GM04504 (cell line): ENCODE results near the gene NEDD9.
A peak's percentile ranks its signal among the peaks of the same experiment; 100 is the strongest.

Experiments used
- DNase-seq: peaks from one replicate; pipeline ENCODE4 v3.0.0-alpha.2; 2012; ENCODE audit warnings: low read depth

Gene NEDD9

GRCh38 chr6:11217360-11218101 lies 14.9 kb downstream of the NEDD9 start:
- no peak for DNase-seq

DNA sequence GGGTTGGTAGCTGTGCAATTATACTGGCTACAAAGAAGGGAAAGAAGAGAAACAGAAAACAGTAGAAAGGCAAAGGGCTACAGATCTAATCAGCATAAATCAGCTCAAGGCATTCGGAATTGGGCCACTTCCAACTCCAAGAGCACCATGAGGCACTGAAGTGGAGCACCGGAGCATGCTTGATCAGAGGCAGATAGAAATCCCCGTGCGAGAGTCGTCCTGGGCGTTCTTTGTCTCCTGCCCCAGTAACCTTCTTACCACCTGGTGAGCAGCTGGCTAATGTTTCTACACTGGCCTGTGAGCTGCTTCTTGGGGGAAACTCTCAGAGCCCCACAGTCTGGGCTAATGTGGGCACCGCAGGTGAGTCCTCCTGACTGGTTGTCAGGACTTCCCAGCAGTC lies 16.7 kb downstream of the NEDD9 start:
- DNase-seq, result no peak

DNA sequence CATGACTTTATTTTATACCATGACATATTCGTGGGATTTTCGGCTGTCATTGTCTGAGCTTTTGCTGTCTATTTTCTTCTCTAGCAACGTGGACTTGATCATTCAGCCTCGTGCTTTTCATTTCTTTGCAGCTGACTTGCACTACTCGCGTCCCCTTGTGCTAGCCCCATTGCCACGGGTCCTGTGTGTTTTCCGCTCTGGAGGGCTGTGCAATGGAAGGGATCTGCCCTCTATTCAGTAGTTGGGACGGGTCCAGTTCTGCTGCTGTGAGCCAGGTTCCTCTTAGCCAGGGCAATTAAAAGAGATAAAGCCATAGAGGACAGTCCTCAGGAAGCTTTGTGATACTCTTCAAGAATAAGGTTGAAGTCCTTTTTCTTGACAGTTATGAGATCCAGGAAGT lies 17.6 kb downstream of the NEDD9 start:
- no peak for DNase-seq

DNA sequence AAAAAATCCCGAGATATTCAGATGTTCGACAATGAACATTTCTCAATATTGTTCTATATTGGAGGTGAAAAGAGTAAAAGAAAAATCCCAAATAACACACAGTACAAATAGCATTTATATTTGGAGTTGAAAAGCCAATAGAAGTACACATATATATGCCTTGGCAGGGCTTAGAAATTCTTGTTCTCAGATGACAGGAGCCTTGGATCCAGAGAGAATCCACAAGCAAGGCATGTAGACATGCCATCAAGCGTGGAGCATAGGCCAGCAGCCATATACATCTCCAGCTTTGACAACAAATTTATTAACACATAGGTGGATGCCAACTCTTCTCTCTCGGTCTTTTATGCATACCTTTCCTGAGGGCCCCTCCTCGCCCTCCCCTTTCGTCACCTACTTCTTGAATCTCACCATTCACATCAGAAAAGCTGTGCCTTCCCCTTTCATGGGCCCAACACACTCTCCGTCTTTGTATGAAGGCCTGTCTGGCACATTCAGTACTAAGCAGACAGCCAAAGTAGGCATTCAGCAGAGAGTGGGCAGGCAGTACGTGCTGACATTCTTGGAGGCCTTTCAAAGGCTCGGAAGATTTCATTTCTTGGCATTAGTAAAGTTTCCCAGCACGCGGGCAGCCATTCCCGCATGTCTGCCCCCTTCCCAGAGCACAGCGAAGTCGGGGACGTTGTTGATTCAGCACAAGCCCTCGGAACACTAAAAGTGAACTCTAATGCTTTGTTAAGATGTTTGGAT lies 18.2 kb downstream of the NEDD9 start:
- no peak for DNase-seq

DNA sequence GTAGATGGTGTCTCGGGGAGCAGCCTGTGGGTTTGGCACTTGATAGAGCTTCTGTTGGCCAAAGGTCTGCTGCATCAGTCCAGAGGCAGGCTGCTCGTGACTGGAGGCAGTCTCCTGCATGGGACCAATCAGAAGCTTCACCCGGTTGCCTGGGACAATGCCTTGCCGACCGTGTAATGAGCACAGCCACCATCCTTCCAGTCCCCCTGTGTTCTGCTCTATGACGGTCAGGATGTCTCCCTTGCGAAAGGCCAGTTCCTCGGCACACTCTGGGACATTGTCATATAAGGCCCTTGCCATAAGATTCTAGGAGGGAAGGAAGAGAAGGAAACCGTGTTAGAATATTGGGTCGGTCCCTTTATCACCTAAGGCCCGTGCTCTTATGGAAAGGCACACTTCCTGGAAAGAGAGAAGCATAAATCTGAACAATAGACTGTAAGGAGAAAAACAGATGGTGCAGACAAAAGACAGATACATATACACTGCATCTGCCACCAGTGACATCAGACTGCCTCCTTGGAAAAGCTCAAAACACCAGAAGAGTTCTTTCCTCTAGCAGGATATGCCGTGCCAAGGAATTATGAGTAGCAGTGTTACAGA lies 18.9 kb downstream of the NEDD9 start:
- no peak for DNase-seq

GRCh38 chr6:11212664-11213063 lies 19.8 kb downstream of the NEDD9 start:
- peak; percentile 59 for DNase-seq

GRCh38 chr6:11211254-11211653 lies 21.2 kb downstream of the NEDD9 start:
- no peak for DNase-seq

DNA sequence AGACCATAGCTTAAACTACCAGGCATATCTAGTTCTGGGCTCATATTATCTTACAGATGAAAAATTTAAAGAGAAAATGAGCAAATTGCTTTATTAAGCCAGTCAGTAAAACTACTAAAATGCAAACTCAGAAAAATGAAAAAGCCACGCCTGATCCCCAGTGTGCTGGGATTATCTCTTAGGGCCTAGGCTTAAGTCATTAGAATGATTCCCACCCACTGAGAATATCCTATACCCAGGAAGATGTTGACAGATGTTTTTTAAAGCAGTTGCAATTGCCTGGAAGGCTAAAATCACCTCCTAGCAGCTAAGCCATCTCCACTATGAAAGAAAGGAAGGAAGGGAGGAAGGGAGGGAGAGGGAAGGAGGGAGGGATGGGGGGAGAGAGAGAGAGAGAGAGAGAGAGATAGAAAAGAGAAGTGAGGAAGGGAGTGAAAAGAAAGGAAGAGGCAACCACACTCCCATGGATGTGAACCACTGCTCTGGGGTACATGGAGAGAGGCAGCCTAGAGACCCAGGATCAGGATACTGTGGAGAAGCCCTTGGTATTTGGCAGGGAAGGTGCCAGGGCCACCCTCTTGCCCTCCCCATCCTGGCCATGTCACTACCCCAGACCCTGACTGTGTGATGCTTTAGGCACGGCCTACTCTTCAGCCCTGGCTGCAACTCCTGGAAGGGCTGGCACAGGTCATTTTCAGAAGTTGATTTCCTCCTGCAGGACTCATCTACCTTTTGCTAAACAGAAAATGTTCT lies 21.9 kb downstream of the NEDD9 start:
- no peak for DNase-seq

DNA sequence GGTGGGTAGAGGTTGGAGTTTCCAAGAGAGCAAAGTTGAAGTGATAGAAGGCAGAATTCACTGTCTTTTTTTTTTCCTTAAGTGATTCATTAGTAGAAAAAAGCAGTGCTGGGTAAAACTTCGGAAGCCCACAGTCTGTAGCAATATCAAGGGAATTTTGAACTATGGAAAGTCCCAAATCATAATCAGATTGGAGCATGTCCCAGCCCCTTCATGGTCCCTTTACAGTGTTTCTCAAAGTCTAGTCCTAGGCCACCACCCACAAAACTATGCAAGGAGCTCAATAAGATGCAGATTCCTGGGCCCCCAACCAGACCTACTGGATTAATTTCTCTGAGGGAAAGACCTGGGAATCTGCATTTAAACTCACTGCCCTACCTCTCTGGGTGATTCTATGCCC lies 22.6 kb downstream of the NEDD9 start:
- no peak for DNase-seq

- no peak for DNase-seq
Observed at GRCh38 chr6:11209369-11209768, 23.1 kb downstream of the NEDD9 start.

DNA sequence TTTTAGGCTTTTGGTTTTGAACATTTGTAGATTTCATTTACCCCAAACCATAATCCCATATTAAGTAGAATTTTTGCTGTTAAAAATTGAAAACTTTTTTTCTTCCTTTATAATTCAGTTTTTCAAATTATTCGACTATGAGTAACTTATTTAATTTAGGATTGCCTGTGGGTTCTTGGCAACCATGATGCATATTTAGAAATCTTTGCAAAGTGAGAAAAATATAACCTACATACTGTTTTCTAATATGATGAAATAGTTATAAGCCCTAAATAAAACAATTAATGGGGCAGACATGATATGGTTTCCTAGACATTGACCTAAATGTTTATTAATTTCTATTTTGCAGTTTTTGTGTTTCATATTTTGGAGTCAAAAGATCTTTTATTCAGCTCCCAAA lies 23.6 kb downstream of the NEDD9 start:
- DNase-seq, result no peak

- DNase-seq, result no peak
Observed at GRCh38 chr6:11208267-11208666, 24.2 kb downstream of the NEDD9 start.

DNA sequence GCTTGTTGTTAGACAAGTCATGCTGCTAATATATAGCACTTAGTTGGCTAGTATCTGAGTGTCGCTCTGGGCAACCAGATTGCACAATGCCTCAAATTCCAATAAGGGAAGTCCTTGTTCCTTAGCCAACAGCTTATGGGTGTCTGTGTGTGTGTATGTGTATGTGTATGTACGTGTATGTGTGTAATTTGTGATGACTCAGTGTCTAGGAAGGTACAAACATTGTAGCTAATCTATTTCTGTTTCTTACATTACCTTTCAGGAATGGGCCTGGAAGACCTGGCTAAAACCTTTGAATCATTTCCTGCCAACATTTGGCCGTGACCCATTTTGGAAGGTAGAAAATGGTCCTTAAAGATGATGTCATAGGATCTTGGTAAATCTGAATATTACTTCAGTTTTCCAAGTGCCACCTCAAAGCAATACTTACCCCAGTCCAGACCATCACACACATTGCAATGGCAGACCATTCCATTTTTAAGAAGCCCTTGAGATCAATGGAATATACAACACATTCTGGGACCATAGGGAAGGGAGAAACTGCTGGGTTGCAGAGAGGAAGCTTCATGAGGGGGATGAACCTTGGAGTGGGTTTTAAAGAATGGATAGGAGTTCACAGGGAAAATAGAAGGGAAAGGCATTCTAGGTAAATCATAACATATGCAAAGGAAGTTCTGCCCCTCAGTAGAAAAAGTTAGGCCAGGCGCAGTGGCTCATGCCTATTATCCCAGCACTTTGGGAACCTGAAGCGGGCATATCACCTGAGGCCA lies 25.1 kb downstream of the NEDD9 start:
- DNase-seq, result peak; percentile 91

GRCh38 chr6:11206576-11206975 lies 25.9 kb downstream of the NEDD9 start:
- DNase-seq, result no peak

GRCh38 chr6:11204794-11205366 lies 27.6 kb downstream of the NEDD9 start:
- DNase-seq, result no peak

DNA sequence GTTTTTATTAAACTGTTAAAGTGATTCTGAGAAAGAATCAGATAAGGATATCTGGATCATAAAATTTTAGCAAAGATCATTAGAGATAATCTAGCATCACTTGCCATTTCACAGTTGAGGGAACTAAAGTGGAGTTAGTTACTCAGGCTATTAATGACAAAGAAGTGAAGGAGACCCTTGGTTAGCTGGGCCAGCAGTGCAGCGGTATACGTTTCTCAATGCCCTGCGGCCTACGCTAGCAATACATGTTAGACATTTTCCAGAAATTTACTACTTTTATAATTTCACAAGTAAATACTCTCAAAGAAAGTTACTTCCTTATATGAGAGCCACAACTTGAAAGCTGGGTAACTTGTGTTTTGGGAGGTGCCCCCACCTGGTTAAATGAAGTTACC lies 28.5 kb downstream of the NEDD9 start:
- no peak for DNase-seq

GRCh38 chr6:11203306-11204004 lies 29.0 kb downstream of the NEDD9 start:
- no peak for DNase-seq

- DNase-seq, result no peak
Observed at GRCh38 chr6:11202513-11203305, 29.8 kb downstream of the NEDD9 start.

- DNase-seq, result no peak
Observed at GRCh38 chr6:11201772-11202512, 30.5 kb downstream of the NEDD9 start.
